GM23338 (cell line): ENCODE results near the gene UBTF.

Source experiments
- CREB1 ChIP-seq: fragments of 250-450 bp; sonication (Bioruptor Pico); IDR thresholded peaks from 2 replicates; pipeline ENCODE4 v1.5.0; 2020; ENCODE audit warnings: low read depth, mild to moderate bottlenecking, moderate library complexity
- EZH2 ChIP-seq: fragments of 200-600 bp; sonication (generic); IDR thresholded peaks from one replicate; pipeline ENCODE4 v1.8.0; 2017; ENCODE audit warnings: antibody characterized with exemption, mild to moderate bottlenecking, low read depth; ENCODE audit not compliant: unreplicated experiment
- EZH2phosphoT487 ChIP-seq: fragments of 200-600 bp; sonication (generic); IDR thresholded peaks from one replicate; pipeline ENCODE4 v1.8.1; 2018; ENCODE audit warnings: antibody characterized with exemption; ENCODE audit not compliant: unreplicated experiment
- JUNB ChIP-seq: IDR thresholded peaks from one replicate; pipeline ENCODE4 v1.6.1; 2016; ENCODE audit warnings: antibody characterized with exemption; ENCODE audit not compliant: unreplicated experiment
- NANOG ChIP-seq: IDR thresholded peaks from 2 replicates; pipeline ENCODE4 v1.6.1; 2016; ENCODE audit warnings: antibody characterized with exemption, borderline replicate concordance
- POLR2AphosphoS5 ChIP-seq: IDR thresholded peaks from 2 replicates; pipeline ENCODE4 v1.6.1; 2016; ENCODE audit warnings: antibody characterized with exemption, low read depth
- ZNF114 ChIP-seq: fragments of 250-450 bp; sonication (Bioruptor Pico); IDR thresholded peaks from 2 replicates; pipeline ENCODE4 v1.5.0; 2020; ENCODE audit warnings: mild to moderate bottlenecking, moderate library complexity
- TF ChIP-seq, protein P1 (sequence below): IDR thresholded peaks from 2 replicates; pipeline ENCODE4 v1.6.1; 2016; ENCODE audit warnings: antibody characterized with exemption
- TF ChIP-seq, protein P2 (sequence below), 2 experiments: fragments of 200-600 bp in 1 of 2; sonication (generic) in 1 of 2; conservative IDR thresholded peaks; 2 replicates each; pipeline versions ENCODE4 v1.5.1 to v1.6.1; 2016 to 2017; ENCODE audit warnings: antibody characterized with exemption in 2 of 2, low read depth in 2 of 2, mild to moderate bottlenecking in 2 of 2, moderate library complexity in 1 of 2
- TF ChIP-seq, protein P3 (sequence below): IDR thresholded peaks from one replicate; pipeline ENCODE4 v1.6.1; 2018; ENCODE audit warnings: antibody characterized with exemption; ENCODE audit not compliant: unreplicated experiment

GRCh38 chr17:44198721-44199552 lies 20.5 kb downstream of the UBTF start:
- TF ChIP-seq, protein P1, sequence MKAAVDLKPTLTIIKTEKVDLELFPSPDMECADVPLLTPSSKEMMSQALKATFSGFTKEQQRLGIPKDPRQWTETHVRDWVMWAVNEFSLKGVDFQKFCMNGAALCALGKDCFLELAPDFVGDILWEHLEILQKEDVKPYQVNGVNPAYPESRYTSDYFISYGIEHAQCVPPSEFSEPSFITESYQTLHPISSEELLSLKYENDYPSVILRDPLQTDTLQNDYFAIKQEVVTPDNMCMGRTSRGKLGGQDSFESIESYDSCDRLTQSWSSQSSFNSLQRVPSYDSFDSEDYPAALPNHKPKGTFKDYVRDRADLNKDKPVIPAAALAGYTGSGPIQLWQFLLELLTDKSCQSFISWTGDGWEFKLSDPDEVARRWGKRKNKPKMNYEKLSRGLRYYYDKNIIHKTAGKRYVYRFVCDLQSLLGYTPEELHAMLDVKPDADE, result no peak
- TF ChIP-seq, protein P2, sequence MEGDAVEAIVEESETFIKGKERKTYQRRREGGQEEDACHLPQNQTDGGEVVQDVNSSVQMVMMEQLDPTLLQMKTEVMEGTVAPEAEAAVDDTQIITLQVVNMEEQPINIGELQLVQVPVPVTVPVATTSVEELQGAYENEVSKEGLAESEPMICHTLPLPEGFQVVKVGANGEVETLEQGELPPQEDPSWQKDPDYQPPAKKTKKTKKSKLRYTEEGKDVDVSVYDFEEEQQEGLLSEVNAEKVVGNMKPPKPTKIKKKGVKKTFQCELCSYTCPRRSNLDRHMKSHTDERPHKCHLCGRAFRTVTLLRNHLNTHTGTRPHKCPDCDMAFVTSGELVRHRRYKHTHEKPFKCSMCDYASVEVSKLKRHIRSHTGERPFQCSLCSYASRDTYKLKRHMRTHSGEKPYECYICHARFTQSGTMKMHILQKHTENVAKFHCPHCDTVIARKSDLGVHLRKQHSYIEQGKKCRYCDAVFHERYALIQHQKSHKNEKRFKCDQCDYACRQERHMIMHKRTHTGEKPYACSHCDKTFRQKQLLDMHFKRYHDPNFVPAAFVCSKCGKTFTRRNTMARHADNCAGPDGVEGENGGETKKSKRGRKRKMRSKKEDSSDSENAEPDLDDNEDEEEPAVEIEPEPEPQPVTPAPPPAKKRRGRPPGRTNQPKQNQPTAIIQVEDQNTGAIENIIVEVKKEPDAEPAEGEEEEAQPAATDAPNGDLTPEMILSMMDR (conservative IDR thresholded peaks at IDR 0.05; ENCODE audit: low read depth in 2 of 2), result no peak
- TF ChIP-seq POLR2AphosphoS5 (0 out of 2 replicates have a peak, but pooled peaks have one; percentile 10), EZH2phosphoT487 (no peak), NANOG (no peak), EZH2 (no peak), CREB1 (CRISPR knock-in tag) (no peak; the same call in 1 of the 2 replicates), JUNB (no peak), ZNF114 (no peak)
- TF ChIP-seq, protein P3, sequence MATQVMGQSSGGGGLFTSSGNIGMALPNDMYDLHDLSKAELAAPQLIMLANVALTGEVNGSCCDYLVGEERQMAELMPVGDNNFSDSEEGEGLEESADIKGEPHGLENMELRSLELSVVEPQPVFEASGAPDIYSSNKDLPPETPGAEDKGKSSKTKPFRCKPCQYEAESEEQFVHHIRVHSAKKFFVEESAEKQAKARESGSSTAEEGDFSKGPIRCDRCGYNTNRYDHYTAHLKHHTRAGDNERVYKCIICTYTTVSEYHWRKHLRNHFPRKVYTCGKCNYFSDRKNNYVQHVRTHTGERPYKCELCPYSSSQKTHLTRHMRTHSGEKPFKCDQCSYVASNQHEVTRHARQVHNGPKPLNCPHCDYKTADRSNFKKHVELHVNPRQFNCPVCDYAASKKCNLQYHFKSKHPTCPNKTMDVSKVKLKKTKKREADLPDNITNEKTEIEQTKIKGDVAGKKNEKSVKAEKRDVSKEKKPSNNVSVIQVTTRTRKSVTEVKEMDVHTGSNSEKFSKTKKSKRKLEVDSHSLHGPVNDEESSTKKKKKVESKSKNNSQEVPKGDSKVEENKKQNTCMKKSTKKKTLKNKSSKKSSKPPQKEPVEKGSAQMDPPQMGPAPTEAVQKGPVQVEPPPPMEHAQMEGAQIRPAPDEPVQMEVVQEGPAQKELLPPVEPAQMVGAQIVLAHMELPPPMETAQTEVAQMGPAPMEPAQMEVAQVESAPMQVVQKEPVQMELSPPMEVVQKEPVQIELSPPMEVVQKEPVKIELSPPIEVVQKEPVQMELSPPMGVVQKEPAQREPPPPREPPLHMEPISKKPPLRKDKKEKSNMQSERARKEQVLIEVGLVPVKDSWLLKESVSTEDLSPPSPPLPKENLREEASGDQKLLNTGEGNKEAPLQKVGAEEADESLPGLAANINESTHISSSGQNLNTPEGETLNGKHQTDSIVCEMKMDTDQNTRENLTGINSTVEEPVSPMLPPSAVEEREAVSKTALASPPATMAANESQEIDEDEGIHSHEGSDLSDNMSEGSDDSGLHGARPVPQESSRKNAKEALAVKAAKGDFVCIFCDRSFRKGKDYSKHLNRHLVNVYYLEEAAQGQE, result no peak
